HG02870 (cell line): ENCODE data around the gene TSHZ2.

ENCODE experiments used
- ATAC-seq: cut with Tn5 transposase; IDR thresholded peaks from one replicate; pipeline ENCODE4 v1.9.1; 2021; ENCODE audit warnings: mild to moderate bottlenecking, moderate library complexity; ENCODE audit not compliant: unreplicated experiment

The TSHZ2 gene

GRCh38 chr20:52993076-52993475 is 20.9 kb downstream of the TSHZ2 start:
- ATAC-seq: no peak

- no peak for ATAC-seq
These were observed 22.2 kb downstream of the TSHZ2 start for GRCh38 chr20:52994184-52994970.

DNA sequence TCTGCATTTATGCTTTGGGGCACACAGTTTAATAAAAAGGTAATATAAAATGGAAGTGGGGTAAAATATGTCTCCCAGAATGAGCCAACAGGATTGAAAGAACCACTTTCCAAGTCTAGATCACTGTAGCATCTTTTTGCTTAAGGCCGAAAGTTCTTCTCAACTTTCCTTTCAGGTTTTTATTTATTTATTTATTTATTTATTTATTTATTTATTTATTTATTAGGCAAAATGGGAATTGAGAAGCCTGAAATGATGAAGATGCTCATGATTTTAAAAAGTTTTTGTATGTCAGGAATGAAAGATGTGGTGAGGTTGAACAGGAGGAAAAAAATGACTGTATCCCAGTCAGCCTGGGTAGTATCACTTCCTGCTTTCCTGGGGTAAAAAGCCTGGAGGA is 24.0 kb downstream of the TSHZ2 start:
- no peak for ATAC-seq

DNA sequence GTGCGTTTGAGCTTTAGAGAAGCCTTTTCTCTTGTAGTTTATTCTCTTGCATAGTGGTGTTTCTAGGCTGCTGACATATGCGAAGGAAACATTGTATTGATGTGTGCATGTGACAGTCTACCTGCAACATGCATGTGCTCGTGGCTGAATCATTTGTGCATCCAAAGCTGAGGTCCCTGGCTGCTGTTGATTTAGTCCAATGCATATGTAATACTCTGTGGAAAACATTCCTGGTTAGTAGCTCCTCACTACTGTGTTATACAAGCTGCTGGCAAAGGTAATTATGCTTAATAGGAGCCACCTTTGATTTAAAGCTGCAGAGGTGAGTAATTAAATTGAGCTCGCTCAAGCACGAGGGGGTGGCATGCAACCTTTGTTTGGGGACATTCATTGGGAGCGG is 24.5 kb downstream of the TSHZ2 start:
- ATAC-seq: no peak

GRCh38 chr20:52998268-52998667 is 26.1 kb downstream of the TSHZ2 start:
- ATAC-seq: no peak

DNA sequence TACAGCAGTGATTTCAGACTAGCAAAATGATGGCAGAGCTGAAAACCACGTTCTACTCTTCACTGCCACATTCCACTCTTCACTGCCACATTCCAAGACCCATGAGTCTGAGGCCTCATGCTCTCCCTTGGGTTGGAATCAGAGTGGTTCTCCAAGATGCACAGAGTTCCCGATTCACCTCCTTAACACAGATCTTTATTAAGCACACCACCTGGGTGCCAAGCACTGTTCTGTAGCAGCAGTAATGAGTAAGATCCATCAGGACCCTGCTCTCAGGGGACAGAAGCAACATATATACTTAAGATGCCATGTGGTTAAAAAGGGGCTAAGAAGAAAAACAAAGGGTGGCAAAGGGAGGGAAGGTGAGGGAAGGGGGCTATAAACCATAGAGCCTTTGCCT is 26.9 kb downstream of the TSHZ2 start:
- no peak for ATAC-seq

- ATAC-seq: peak; percentile 69
These were observed 29.5 kb downstream of the TSHZ2 start for GRCh38 chr20:53001498-53002301.

DNA sequence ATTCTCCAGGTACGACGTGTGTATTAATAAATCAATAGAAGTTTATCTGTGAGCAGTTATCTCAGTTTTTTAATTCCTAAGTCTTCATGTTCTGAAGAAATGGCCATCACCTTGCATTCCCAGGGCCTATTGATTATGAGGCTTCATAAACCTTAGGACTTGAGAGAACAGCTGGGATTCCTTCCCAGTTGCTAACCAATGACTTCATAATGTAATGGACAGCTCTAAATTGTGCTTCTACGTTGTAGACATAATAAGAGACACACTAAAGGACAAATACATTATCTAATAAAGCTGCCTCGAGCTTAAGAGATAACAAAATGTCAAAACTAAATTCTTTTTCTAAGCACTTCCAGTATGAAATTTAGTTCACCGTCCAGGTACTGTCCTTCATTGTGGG is 30.6 kb downstream of the TSHZ2 start:
- no peak for ATAC-seq

DNA sequence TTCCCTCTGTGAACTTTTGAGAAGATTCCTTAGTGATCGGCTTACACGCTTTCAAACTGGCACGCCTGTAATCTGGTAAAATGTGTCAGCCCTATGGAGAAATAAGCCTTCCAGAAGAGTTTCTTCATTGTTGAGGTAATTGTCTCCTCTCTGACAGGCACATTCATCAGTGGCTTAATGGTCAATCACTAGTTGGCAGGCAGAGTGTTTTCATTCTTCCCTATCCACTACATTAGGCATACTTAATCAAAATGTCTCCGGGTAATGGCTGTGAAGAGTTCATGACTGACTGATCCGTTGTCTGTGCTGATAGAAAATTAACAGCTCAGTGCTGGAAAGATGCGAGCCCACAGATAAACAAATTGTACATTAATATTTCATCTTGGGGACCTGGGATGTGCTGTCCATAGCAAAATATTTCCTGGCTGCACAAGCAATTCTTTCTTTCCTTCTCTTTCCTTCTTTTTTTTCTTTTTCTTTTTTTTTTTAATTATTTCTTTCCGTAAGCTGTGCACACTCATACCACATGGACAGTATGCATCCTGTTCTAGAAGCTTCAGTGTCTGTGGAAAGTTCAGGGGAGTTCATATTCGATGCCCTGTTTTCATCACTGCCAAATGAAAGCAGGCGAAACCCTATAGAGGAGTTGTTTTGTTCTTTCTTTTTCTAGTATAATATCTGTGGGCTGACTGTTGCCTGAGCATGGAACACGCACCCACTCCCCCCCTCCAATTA is 31.4 kb downstream of the TSHZ2 start:
- no peak for ATAC-seq

- ATAC-seq: no peak
These were observed 32.2 kb downstream of the TSHZ2 start for GRCh38 chr20:53004267-53004813.

GRCh38 chr20:53009979-53010735 is 38.0 kb downstream of the TSHZ2 start:
- ATAC-seq: no peak

DNA sequence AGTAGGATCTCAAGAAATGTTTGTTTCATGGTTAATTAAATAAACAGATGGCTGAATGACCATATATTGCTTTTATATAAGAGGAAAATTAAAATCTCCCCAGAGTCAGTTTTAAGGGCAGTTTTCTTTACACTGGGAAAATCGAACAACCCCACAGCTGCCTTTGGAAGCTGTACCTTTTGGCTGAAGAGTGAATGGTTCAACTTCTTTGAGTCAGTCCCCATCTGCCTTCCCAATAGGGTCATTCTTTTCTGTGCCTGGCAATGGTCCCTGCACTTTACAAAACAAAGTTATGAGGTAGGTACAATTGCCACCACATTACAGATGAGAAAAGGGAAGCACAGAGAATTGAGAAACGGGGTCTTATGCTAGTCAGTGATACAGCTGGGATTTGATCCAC is 39.5 kb downstream of the TSHZ2 start:
- ATAC-seq: no peak

DNA sequence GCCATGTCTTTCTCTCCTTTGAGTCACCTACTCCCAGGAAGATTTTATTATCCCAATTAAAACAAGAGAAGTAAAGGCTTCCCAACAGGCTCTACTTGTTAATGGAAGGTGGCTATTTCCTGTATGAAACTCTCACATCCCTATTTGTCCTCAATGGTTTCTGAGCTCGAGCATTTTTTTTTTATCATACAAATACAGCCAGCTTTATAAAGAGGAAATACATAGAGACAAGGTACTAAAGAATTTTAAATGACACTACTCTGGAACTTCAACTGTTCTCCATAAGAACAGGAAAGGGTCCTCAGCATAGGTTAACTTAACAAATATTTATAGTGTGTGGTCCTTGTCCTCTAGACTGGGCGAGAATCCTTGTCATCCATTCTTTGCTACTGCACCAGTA is 41.0 kb downstream of the TSHZ2 start:
- ATAC-seq: no peak

GRCh38 chr20:53013847-53014246 is 41.7 kb downstream of the TSHZ2 start:
- no peak for ATAC-seq

GRCh38 chr20:53016071-53016470 is 43.9 kb downstream of the TSHZ2 start:
- no peak for ATAC-seq

GRCh38 chr20:53016534-53017042 is 44.4 kb downstream of the TSHZ2 start:
- ATAC-seq: no peak

DNA sequence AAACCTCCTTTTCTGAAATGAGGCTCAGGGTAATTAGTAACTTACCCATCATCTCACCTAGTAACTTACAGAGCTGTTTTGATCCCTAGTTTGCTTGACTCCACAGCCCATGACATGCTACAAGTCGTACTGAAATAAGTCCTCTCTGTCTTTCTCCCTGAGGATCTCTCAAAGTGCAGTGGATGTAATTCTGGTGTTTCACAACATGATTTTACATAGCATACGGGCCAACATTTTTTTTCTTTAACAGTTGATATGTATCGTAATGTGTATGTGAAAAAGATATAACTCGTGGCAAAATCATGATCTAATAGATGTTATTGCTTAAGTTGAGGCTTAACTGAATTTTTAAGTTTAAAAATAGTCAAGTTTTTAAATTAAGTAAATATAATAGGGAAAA is 45.0 kb downstream of the TSHZ2 start:
- no peak for ATAC-seq

DNA sequence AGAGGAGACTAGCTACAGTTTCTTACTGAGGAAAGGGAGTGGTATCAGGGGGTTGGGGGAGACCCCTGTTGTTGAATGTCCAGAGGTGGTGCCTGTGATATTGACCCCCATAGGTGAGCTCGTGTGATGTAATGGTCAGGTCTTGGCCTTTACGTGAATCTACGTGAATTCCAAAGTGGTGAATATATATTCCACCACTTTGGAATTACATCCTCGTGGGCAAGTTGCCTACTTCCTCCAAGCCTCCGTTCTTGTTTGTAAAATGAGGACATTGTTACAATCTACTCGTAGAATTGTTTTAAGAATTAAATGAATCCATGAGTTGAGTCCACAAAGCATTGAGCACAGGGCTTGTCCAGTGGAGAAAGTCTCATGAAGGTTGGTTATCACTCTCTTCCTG is 47.3 kb downstream of the TSHZ2 start:
- no peak for ATAC-seq

DNA sequence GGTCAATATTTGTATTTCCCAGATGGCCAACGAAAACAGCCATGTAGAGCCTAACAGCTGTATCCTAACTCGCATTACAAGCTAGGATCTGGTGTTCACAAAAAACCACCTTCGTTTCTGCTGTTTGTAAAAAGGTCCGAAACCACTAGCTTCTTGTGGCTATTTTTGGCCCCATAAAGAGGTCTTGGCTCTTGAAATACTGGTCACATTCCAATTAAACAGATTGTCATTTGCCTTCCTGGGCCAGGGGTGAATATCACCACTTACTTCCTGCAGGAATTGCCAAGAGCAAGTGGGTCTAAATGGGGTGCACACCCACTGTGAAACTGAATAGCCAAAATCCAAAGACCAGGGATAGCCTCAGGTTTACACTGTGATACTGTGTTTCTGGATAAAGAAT is 48.2 kb downstream of the TSHZ2 start:
- no peak for ATAC-seq

- ATAC-seq: no peak
These were observed 48.7 kb downstream of the TSHZ2 start for GRCh38 chr20:53020834-53021233.
